ENCODE data around the gene FBN1.

GRCh38 chr15:48554112-48554511, 91.4 kb downstream of the FBN1 start:
- TF ChIP-seq, protein P1, sequence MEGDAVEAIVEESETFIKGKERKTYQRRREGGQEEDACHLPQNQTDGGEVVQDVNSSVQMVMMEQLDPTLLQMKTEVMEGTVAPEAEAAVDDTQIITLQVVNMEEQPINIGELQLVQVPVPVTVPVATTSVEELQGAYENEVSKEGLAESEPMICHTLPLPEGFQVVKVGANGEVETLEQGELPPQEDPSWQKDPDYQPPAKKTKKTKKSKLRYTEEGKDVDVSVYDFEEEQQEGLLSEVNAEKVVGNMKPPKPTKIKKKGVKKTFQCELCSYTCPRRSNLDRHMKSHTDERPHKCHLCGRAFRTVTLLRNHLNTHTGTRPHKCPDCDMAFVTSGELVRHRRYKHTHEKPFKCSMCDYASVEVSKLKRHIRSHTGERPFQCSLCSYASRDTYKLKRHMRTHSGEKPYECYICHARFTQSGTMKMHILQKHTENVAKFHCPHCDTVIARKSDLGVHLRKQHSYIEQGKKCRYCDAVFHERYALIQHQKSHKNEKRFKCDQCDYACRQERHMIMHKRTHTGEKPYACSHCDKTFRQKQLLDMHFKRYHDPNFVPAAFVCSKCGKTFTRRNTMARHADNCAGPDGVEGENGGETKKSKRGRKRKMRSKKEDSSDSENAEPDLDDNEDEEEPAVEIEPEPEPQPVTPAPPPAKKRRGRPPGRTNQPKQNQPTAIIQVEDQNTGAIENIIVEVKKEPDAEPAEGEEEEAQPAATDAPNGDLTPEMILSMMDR (IDR thresholded peaks at IDR 0.05) = no peak
- TF ChIP-seq EZH2 (IDR thresholded peaks at IDR 0.05) = no peak

All from neural progenitor cell (in vitro differentiated cells).